Lower leg skin (tissue), 3 donors: ENCODE measurements around the gene PTK6.

Source experiments
- CTCF ChIP-seq, 3 donors: fragments of 450-650 bp; IDR thresholded peaks; one replicate each; pipeline ENCODE4 v1.5.1; 2016; ENCODE audit warnings: antibody characterized with exemption in 3 of 3, mild to moderate bottlenecking in 3 of 3, moderate library complexity in 2 of 3
- POLR2A ChIP-seq, 2 donors: fragments of 450-650 bp; IDR thresholded peaks; one replicate each; pipeline ENCODE4 v1.6.1; 2016 to 2017; ENCODE audit warnings: antibody characterized with exemption in 2 of 2, mild to moderate bottlenecking in 1 of 2, moderate library complexity in 1 of 2

DNA sequence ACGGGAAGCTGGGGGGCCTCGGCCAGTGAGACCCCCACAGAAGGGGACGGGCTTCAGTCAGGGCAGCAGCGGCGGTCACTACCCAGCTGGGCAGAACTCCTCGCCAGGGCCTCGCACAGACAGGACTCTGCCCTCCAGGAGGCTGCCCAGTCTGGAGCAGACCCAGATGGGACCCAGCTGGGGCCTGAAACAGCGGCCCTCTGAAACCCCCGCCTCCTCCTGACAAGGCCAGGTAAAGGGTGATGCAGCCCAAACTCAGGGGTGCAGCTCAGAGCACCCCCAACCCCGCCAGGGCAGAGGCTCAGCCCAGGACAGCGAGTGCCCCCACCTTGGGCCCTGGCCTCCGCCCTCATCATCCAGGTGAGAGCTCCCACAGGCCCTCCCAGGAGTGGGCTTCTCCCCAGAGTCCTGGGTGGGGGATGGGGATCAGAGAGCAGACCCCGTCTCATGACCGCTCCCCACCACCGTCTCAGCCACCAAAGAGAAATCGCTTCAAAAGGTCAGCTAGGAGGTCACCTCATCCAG, 40.5 kb downstream of the PTK6 start:
- TF ChIP-seq CTCF (IDR thresholded peaks at IDR 0.05) (no peak), POLR2A (IDR thresholded peaks at IDR 0.05) (no peak)
